ENCODE measurements around the gene KRTAP6-1.

KRTAP6-1 gene

DNA sequence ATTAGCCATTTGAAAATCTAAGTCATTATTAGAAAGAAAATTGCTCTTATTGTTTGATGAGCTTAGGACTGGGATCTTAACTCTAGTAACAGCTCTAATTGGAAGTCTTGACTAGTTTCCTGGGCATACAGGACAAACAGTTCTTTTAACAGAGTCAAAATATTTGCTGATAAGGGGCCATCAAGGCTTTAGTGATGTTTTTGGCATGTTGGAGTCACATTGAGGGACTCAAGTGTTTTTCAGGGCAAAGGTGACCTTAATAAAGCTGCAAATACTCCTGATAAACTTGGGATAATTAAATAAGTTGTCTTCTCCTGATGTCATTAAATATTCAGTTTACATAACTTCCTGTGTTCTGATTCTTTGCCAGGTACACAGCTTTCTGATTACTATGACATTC is 46.1 kb downstream of the KRTAP6-1 start:
- no peak for DNase-seq

DNA sequence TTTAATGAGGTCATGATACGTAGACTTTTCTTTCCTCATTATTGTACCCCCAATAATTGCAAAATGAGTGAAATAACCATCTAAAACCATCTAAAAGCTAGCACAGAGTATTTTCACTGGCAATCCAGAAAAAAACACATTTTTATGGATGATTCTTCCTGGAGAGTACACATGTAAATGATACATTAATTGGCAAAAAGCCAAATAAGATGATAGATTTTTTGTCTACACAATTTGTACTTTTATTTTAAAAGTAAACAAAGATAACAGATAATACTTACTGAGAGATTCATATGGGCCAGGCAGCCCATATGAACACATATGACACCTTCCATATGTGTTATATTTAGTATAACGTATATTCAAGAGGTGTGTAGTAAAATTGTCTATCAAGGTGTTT is 50.1 kb downstream of the KRTAP6-1 start:
- DNase-seq = no peak
